Stimulated activated CD8-positive, alpha-beta memory T cell treated with anti-CD3 and anti-CD28 coated beads, Interleukin-4, amount 100 ng/mL, for 48 hours (primary cell): Measurements from ENCODE around the gene IFNL2.
A peak's percentile ranks its signal among the peaks of the same experiment; 100 is the strongest.
"Not testable (repeated sequence)": the region's sequence is repeated elsewhere in the genome, so short reads cannot be mapped to it uniquely, and the experiment has no call there.

ENCODE experiments used
- DNase-seq: peaks from one replicate; pipeline ENCODE4 v3.0.0-alpha.2; 2020

IFNL2 gene

DNA sequence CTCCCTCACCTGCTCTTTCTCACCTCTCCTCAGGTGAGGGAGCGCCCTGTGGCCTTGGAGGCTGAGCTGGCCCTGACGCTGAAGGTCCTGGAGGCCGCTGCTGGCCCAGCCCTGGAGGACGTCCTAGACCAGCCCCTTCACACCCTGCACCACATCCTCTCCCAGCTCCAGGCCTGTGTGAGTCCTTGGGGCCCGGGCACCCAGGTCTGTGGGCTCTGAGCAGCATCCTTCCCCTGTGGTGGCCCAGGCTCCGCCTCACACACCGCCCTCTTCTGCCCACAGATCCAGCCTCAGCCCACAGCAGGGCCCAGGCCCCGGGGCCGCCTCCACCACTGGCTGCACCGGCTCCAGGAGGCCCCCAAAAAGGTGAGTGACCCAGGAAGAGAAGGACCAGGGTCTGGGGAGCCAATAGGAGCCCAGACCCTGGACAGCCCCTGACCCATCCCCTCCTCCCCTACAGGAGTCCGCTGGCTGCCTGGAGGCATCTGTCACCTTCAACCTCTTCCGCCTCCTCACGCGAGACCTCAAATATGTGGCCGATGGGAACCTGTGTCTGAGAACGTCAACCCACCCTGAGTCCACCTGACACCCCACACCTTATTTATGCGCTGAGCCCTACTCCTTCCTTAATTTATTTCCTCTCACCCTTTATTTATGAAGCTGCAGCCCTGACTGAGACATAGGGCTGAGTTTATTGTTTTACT is 29.9 kb downstream of the IFNL2 start:
- peak; percentile 68 for DNase-seq

DNA sequence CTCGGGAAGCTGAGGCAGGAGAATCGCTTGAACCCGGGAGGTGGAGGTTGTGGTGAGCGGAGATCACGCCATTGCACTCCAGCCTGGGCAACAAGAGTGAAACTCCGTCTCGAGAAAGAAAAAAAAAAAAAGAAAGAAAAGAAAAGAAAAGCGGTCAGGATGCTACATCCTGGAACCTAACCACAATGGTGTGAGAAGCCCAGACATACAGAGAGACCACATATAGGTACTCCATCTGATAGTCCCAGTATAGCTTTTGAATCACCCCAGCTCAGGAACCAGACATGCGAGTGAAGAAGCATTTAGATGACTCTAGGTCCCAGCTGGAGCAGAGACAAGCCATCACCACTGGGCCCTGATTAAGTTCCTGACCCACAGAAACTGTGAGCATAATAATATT is 31.2 kb downstream of the IFNL2 start:
- no peak for DNase-seq

DNA sequence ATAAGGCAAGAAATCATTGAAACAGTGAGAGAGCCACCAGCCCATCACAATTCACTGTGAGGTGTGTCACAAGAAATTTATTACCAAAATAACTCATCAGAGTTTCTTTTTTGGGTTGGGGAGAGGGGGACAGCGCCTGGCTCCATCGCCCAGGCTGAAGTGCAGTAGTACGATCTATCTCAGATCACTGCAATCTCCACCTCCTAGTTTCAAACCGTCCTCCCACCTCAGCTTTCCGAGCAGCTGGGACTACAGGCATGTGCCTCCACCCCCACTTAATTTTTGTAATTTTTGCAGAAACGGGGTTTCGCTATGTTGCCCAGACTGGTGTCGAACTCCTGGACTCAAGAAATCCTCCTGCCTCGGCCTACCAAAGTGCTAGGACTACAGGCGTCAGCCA is 31.6 kb downstream of the IFNL2 start:
- DNase-seq, result no peak

DNA sequence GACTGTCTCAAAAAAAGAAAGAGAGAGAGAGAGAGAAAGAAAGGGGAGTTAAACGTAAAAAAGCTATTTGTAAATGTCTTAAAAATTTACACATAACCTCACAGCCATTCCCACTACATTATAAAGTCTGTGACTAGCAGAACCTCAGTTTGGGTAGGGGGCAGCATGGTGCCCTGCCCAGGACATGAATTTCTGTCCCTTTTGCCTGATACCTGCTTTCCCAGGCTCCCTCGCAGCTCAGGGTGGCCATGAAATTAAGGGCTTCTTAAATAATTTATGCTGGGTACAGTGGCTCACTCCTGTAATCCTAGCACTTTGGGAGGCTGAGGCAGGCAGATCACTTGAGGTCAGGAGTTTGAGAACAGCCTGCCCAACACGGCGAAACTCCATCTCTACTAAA is 32.8 kb downstream of the IFNL2 start:
- no peak for DNase-seq

DNA sequence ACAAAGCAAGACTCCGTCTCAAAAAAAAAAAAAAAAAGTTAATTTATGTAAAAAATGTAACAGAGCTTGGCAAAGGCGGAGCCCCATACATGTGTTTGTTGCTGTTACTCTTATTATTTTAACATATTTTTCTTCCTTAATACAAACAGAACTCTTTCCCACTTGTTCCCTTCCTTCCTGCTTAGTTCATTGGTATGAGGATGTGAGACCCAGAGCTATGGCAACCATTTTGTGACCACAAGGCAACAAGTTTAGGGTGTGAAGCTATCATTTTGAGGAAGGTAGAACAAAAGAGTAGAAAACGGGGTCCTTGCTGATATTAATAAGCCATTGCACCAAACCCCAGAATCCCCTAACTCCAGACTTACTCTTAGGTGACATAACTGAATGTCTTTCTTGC is 33.4 kb downstream of the IFNL2 start:
- no peak for DNase-seq

DNA sequence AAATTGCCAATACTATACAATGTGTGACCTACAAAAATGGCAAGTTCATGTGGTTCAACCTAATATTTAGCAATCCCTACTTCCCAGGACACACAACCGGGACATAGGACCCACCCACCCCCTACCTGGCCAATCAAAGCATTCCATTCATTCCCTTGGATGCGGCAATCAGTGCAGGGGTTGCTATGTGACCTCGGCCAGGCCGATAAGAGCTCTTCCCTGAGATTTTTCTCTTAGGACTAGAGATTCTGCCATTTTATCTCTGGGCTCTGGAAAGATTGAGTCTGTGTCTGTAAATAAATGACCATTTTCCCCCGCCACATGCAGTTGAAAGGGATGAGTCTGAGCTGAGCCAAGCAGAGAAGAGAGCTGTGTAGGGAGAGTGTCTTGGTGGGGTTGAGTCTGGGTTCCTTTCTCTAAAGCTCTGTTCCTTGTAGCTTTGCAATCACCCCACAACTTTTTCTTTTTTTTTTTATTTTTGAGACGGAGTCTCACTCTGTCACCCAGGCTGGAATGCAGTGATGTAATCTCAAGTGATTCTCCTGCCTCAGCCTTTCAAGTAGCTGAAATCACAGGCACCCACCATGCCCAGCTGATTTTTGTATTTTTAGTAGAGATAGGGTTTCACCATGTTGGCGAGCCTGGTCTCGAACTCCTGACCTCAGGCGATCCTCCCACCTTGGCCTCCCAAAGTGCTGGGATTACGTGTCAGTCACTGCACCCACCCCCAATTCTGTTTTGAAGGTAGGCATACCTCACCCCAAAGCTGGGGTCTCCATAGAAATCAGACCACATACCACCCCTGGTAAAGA is 35.4 kb downstream of the IFNL2 start:
- DNase-seq, result no peak

DNA sequence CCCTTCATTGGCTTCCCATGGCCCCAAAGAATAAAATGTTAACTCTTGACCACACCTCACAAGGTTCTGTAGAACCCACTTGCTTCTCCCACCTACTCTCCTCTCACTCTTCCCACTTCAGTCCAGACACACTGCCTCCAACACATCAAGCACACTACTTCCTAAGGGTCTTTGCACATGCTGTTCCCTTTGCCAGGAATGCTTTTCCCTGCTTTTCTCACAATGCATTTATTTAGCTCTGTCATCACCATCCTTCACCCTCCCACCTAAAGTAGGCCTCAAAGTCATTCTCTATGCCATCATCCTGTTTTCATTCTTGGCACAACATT is 36.0 kb downstream of the IFNL2 start:
- no peak for DNase-seq

DNA sequence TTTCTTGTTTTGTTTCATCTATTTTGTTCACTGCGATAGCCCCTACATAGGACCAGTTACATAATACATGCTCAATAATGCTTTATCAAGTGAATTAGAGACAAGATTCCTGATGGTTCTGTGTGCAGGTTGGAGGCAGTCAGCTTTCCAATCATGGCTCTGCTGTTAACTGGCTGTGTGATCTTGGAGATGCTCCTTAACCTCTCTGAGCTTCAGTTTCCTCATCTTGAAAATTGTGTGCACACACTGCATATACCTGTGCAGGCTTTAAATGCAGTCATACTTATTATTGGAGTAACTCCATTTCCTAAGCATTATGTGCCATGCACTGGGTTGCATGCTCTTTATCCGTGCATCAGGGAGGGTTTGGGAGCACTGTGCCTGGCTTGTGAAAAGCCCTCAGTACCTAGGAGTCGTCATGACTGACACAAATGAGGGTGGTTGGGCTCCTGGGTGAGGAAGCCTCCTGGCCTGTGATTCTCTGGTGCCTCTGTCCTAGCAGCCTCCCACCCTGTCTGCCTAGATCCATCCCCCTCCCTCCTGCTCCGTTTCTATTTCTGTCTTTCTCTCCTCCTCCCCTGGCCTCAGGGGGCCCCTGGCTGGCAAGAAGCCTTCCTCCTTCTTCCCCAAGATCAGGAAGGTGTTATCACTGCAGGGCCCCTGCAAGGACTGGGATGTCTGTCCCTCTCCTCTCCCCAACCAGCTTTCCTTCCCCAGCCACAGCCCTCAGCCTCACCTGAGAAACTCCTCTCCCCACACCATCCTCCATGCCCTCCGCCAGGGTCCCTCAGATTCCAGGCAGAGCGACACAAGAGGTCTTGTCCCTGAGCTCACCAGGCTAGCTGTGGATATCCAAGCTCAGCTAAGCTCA is 36.7 kb downstream of the IFNL2 start:
- DNase-seq, result no peak

DNA sequence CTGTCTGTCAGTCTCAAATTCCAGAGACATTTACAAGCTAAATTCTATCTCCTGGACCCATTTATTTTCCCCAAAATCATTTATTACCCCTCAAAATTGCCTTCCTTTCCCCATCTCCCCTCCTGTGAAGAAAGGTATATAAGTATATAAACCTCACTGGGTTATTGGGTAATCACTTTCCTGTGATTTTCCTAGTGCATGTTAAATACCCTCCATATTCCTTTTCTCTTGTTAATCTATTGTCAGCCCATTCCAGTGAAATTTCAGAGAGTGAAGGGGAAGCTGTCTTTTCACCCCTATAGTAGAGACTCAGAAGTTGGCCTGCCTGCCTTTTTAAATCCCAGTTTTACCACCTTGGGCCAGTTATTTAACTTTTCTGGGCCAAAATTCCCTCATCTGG is 37.9 kb downstream of the IFNL2 start:
- DNase-seq, result no peak

DNA sequence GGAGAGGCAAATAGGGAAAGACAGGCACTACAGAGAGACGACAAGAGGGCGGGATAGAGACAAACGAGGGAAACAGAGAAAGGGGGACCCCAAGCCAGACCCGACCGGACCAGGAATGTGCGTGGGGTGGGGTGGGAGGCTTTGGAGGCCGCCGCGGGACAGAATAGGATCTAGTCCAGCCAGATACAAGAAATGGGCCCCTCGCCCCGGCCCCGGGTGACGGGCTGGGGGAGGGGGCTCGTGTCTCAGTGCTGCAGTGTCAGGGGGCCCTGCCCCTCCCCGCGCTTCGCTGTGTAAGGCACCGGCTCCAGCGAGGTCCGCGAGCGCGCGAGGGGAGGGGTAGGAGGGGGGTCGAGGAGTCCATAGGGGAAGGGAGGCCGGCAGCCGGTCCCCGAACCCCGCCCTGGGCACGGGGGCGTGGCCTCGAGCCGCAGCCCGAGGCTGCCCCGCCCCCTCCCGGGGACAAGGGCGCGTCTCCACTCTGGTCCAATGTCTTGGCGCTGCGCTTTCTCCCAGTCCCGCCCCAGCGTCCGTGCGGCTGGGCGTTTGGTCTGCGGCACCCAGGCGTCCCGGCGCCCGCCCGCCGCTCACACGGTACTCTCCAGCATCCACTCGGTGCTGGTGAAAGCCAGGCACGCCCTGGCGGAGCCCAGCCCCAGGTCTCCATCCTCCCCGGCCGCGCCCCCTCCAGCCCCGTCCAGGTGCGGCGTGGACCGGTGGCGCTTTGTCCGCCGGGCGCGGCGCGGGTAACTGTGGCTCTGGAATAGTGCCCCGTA is 39.0 kb downstream of the IFNL2 start:
- no peak for DNase-seq

DNA sequence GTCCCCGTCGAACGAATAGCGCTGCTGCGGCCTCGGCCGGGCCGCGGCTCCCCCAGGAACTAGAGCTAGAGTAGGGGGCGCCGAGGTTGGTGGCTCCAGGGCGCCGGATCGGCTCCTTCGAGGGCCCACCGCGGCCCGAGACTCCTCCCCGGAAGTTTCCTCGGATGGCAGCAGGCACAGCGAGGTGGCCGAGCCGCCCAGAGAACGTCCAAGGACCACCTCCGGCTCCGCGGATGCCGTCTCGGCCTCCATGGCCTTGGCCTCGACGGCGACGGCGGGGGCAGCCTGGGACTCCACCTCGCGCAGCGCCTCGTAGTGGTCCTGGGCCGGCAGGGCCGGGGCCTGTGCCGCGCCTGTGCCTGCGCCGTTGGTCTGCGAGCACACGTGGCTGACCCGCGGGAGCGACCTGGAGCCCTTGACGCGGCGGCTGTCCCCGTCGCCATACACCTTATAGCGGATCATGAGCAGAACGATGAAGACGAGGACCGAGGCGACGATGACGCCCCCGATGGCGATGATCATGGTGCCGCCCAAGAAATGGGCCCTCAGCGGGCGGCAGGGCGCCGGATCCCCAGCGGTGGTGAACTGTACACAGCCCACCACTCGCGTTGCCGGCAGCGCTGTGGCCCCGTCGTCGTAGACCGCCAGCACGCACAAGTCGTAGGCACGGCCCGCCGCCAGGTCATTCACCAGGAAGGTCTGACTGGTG is 39.8 kb downstream of the IFNL2 start:
- no peak for DNase-seq

DNA sequence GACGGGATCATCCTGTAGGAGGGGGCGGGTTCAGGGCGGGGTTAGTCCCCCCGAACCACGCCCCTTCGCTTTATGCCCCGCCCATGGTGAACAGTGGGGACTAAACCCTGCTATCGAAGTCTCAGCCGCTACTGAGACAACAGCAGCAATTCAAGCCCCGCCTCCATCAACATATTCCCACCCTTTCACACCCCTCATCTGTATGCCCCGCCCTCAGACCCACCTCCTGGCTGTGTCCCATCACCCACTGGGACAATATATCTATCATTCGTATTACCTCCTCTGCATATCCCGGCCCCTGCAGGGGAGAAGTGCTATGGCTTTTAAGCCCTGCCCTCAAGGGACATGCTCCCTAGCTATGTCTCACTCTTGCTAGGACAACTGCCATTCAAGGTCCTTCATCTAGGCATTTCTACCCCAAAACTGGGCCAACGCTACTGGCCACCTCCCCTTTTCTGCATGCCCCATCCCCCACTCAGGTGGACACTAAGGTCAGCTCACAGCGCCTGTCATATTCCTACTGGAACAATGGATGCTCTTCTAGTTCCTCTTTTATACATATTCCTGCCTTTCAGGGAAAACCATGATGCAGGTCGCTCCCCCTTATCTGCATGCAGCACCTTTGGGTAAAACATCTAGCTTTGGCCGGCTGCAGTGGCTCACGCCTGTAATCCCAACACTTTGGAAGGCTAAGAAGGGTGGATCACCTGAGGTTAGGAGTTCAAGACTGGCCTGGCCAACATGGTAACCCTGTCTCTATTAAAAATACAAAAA is 40.5 kb downstream of the IFNL2 start:
- no peak for DNase-seq

DNA sequence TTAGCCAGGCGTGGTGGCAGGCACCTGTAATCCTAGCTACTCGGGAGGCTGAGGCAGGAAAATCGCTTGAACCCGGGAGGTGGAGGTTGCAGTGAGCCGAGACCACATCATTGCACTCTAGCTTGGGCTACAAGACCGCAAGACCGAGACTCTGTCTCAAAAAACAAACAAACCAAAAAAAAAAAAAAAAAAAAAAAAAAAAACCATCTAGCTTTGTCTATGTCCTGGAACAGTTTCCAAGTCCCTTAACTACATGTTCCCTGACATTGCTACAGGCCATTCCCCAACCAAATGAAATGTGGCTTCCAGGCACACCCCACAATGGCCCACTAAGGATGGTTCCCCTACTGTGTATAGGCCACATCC is 41.1 kb downstream of the IFNL2 start:
- not testable (repeated sequence) for DNase-seq

DNA sequence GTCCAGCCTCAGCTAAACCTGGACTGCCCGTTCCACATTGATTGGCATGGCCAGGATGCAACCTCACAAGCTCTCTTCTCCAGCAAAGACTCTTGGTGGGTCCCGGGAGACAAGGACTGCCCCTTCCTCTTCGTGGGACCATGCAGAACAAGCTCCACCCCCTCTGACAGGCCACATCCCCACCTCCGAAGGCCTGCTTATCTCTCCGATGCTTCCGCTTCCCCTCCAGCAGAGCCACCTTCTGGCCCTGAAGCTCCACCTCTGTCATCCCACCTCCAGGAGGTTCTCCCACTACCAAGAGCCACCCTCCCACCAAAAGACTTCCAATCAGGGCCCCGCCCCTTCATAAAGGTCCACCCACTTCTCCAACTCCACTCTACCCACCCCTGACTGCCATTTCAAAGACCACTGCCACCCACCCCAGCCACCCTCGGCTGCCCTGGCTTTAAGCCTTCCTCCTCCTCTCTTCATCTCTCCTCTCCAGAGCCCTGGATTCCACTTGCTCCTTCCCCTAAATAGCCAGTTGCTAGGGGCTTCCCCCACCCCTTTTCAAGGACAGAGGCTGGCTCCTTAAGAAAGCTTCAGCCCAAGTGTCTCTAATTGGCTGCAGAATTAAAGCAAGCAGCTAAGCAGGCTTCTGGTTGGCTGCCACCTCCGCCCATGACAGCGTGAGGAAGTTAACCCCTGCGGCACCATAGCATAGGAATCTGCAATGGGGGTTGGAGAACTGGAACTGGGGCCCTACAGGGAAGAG is 42.5 kb downstream of the IFNL2 start:
- no peak for DNase-seq

DNA sequence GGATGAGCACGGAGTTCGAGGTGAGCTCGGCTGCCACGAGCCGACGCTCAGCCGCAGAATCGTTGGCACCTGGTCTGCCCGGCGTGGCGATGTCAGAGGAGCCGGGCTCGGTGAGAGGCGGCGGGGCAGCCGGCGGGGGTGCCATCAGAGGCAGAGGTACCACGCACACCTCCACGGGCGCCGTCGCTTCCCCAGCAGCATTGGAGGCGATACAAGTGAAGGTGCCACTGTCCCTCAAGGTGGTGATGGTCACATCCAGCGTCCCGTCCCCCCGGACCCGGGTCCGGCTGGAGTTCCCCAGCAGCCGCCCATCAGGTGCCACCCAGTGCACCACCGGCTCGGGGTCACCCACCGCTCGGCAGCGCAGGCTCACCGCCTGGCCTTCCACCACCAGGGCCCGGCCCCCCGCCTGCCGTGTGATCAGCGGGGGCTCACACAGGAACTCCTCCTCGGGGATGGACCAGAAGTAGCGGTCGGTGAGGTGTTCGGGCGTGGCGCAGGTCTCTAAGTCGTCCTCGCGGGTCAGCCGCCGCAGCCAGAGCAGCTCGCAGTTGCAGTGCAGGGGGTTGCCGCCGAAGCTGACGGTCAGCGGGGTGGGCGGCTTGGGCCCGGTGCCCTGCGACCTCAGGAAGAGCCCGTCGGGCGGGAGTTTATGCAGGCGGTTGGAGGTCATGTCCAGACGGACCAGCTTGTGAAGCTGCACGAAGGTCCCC is 46.0 kb downstream of the IFNL2 start:
- no peak for DNase-seq

DNA sequence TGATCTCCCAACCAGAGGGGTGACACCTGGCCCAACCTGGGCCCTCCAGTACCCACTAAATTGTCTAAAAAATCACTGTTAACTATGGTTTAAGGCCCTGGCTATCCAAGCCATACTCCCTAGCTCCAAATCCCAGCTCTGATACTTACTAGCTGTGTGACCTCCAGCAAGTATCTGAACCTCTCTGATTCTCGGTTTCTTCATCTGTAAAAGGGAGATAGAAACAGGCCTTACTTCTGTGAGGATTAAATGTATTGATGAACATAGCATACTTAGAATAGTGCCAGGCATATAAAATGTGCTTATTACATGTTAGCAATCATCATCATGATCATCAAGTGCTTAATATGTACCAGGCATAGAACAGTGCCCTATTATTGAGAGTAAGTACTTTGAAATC is 47.7 kb downstream of the IFNL2 start:
- DNase-seq, result no peak

DNA sequence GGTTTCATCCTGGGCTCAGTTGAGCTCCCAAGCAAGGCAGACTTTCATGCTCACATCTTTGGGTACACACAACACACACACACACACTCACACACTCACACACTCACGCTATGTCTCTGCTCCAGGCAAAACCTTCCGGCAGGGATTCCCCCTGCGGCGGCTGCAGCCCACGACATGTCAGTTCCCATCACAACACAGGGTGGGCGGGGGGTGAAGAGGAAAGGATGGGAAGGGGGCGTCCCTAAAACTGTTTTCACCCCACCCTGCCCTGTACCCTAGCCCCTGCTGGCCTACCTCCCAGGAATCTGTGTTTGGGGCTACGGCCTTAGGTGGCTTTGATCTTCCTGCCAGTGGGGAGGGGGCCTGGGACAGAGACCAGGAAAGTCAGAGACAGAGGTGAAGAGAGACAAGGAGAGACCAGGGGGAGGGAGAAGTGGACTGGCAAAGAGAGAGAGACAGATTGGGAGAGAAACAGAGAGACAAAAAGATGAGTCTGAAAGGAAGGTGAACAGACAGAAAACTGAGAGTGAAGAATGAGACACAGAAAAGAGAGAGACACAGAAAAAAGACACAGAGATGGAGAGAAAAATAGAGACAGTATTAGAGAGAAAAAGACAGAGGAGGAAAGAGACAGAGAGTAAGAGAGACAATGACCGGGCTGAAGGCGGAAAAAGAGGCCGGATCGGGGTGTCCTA is 48.6 kb downstream of the IFNL2 start:
- no peak for DNase-seq

DNA sequence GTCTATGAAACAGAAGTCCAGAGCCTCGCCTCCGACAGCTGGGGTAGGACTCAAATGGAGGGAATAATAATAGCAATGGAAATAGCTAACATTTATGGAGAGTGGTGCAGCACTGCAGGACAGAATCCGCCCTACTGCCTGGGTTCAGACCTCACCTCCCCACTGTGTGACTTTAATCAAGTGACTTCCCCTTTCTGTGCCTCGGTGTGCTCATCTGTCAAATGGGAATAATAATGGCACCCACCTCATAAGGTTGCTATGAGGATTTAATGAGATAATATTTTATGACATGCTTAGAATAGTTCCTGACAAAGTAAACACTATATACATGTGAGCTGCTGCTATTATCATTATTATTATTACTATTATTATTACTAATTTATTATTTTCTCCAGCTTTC is 49.3 kb downstream of the IFNL2 start:
- no peak for DNase-seq

DNA sequence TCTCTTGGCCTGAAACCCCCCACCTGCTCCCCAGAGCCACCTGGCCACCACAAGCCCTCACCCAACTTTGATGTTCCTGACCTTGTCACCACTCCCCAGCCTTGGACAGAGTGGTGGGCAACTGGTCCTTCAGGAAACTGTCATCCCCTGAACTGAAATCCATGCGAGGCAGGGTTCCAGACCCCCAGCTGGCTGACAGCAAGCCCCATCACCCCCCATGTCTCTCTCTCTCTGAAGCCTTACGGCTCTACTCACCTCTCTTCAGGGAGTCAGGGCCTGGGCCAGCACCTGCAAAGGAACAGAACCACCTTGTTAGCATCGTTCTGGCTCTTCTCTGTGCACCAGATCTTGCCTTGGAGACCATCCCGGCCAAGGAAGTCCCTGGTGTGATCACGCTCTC is 49.9 kb downstream of the IFNL2 start:
- DNase-seq, result no peak

DNA sequence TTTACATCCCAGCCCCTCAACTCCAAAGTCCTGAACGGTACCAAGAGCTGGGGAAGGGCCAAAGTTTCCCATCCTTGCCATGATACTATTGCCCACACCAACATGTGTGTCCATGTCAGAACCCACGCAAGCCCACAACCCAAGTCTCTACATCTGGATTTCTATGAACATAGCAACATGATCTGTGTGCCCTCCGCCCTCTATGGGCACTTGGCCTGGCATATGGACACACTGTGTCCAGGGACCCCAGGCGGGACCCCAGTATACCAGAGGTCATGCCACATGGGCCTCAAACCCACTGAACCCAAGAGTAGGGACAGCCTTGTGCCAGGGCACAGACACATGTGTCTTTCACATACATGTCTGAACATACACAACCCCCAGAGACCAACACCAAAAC is 50.5 kb downstream of the IFNL2 start:
- no peak for DNase-seq
